Liver (tissue), 3 donors: ENCODE measurements around the gene SLC25A42.
"Not testable (repeated sequence)": the region's sequence is repeated elsewhere in the genome, so short reads cannot be mapped to it uniquely, and the experiment has no call there.

Experiments
- CTCF ChIP-seq: fragments of 150-350 bp; IDR thresholded peaks from 2 replicates; pipeline ENCODE4 v1.5.1; 2017; ENCODE audit warnings: improper control_type of control experiment, low read depth, low read length; ENCODE audit not compliant: missing input control
- GABPA ChIP-seq, 2 donors: IDR thresholded peaks in 1 of 2; conservative IDR thresholded peaks in 1 of 2; 2 replicates each; pipeline ENCODE4 v1.6.1; 2016; ENCODE audit warnings: antibody characterized with exemption in 2 of 2, mild to moderate bottlenecking in 1 of 2, moderate library complexity in 1 of 2
- JUND ChIP-seq, 2 donors: IDR thresholded peaks; 2 replicates each; pipeline ENCODE4 v1.6.1; 2016; ENCODE audit warnings: antibody characterized with exemption in 2 of 2
- RAD21 ChIP-seq, 2 donors: IDR thresholded peaks; 2 replicates each; pipeline ENCODE4 v1.6.1; 2016; ENCODE audit warnings: antibody characterized with exemption in 2 of 2, mild to moderate bottlenecking in 2 of 2
- RXRA ChIP-seq, 2 donors: IDR thresholded peaks; 2 replicates each; pipeline ENCODE4 v1.6.1; 2017 to 2018; ENCODE audit warnings: antibody characterized with exemption in 2 of 2, mild to moderate bottlenecking in 1 of 2
- TAF1 ChIP-seq: conservative IDR thresholded peaks from 2 replicates; pipeline ENCODE4 v1.6.1; 2016; ENCODE audit warnings: antibody characterized with exemption, mild to moderate bottlenecking
- YY1 ChIP-seq: IDR thresholded peaks from 2 replicates; pipeline ENCODE4 v1.6.1; 2016; ENCODE audit warnings: antibody characterized with exemption, mild to moderate bottlenecking
- TF ChIP-seq, protein P1 (sequence below): IDR thresholded peaks from 2 replicates; pipeline ENCODE4 v1.6.1; 2016; ENCODE audit warnings: antibody characterized with exemption, mild to moderate bottlenecking
- donor health status: healthy.
- donor health status: healthy.

DNA sequence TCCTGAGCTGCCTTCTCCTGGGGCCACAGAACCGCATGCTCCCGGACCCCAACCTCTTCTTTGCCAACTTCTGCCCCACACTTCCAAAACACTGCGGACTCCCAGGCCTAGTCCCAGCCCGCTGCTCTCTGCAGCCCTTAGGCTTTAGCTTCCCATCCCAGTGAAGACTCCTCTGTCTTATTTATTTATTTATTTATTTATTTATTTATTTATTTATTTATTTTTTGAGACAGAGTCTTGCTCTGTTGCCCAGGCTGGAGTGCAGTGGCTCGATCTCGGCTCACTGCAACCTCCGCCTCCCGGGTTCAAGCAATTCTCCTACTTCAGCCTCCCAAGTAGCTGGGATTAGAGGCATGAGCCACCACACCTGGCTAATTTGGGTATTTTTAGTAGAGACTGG lies 84.7 kb downstream of the SLC25A42 start:
- TF ChIP-seq JUND (IDR thresholded peaks at IDR 0.05); TAF1; YY1; RAD21 (IDR thresholded peaks at IDR 0.05); CTCF; GABPA (IDR thresholded peaks at IDR 0.05 in 1 of 2, conservative IDR thresholded peaks at IDR 0.05 in 1 of 2); RXRA (IDR thresholded peaks at IDR 0.05): not testable (repeated sequence)
- TF ChIP-seq, protein P1, sequence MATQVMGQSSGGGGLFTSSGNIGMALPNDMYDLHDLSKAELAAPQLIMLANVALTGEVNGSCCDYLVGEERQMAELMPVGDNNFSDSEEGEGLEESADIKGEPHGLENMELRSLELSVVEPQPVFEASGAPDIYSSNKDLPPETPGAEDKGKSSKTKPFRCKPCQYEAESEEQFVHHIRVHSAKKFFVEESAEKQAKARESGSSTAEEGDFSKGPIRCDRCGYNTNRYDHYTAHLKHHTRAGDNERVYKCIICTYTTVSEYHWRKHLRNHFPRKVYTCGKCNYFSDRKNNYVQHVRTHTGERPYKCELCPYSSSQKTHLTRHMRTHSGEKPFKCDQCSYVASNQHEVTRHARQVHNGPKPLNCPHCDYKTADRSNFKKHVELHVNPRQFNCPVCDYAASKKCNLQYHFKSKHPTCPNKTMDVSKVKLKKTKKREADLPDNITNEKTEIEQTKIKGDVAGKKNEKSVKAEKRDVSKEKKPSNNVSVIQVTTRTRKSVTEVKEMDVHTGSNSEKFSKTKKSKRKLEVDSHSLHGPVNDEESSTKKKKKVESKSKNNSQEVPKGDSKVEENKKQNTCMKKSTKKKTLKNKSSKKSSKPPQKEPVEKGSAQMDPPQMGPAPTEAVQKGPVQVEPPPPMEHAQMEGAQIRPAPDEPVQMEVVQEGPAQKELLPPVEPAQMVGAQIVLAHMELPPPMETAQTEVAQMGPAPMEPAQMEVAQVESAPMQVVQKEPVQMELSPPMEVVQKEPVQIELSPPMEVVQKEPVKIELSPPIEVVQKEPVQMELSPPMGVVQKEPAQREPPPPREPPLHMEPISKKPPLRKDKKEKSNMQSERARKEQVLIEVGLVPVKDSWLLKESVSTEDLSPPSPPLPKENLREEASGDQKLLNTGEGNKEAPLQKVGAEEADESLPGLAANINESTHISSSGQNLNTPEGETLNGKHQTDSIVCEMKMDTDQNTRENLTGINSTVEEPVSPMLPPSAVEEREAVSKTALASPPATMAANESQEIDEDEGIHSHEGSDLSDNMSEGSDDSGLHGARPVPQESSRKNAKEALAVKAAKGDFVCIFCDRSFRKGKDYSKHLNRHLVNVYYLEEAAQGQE, result not testable (repeated sequence)
